GM20000 (cell line): Measurements from ENCODE around the gene FREY1.

Source experiments
- DNase-seq: peaks from one replicate; pipeline ENCODE4 v3.0.0; 2012; ENCODE audit warnings: low spot score
- TF ChIP-seq, protein P1 (sequence below): IDR thresholded peaks from 2 replicates; pipeline ENCODE4 v1.5.1; 2012; ENCODE audit warnings: mild to moderate bottlenecking, control low read depth; ENCODE audit errors: extremely low read depth, missing control alignments

FREY1 gene

DNA sequence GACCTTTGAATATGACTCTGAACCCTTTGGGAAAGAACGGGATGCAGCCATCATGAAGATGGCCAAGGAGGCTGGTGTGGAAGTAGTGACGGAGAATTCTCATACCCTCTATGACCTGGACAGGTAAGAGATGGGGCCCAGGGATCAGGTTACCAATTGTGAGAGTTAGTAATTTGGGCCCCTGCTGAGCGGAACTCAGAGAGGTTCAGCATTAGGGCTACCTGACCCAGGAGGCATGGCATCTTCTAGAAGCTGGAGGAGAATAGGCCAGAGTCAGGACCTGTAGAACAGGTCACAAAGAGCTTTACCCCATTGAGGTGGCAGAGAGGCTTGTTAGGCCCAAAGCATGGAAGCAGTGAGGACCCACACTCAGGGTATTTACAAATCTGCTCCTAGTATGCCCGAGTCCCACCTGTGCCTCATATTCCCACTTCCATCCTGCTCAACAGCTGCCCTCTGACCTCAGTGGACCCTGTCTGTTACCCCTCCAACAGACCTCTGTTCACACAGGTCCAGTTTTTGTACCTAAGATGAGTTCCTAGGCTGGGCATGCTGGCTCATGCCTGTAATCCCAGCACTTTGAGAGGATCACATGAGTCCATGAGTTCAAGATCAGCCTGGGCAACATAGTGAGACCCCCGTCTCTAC lies 48.2 kb downstream of the FREY1 start:
- TF ChIP-seq, protein P1, sequence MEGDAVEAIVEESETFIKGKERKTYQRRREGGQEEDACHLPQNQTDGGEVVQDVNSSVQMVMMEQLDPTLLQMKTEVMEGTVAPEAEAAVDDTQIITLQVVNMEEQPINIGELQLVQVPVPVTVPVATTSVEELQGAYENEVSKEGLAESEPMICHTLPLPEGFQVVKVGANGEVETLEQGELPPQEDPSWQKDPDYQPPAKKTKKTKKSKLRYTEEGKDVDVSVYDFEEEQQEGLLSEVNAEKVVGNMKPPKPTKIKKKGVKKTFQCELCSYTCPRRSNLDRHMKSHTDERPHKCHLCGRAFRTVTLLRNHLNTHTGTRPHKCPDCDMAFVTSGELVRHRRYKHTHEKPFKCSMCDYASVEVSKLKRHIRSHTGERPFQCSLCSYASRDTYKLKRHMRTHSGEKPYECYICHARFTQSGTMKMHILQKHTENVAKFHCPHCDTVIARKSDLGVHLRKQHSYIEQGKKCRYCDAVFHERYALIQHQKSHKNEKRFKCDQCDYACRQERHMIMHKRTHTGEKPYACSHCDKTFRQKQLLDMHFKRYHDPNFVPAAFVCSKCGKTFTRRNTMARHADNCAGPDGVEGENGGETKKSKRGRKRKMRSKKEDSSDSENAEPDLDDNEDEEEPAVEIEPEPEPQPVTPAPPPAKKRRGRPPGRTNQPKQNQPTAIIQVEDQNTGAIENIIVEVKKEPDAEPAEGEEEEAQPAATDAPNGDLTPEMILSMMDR = no peak

GRCh38 chr11:45857961-45858474 lies 49.1 kb downstream of the FREY1 start:
- TF ChIP-seq, protein P1 = no peak
- no peak for DNase-seq

More for the DNA sequence above, 48.2 kb downstream of the FREY1 start:
- no peak for DNase-seq
